GM18508 (cell line): ENCODE measurements around the gene FAM47E.
A peak's percentile ranks its signal among the peaks of the same experiment; 100 is the strongest.

ENCODE experiments used
- ATAC-seq: cut with Tn5 transposase; IDR thresholded peaks from one replicate; pipeline ENCODE4 v1.9.1; 2021; ENCODE audit warnings: moderate number of reproducible peaks; ENCODE audit not compliant: insufficient read depth, unreplicated experiment

Gene FAM47E, protein sequence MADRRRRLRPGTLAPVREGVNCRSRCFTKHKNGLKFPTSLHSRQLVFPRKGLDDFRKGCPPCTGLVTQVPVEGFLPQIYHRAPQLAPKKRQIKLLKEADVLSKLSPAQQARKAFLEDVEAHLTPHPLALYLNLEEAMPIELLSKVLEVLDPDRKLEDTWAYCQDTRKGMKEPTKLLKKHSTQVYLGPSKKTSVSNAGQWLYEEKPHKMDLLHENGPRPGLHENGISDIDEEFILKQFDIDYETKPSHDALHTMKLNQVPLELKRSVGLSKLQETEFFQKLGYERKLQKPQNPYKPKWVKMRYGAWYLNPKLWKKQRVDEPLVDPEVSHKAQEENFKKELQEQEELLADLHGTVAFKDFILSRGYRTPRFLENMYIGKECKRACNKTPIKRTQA

GRCh38 chr4:76251441-76252270 lies at the start of gene FAM47E:
FAM47E (plus strand) TSS chr4:76251721; CDS start chr4:76251747, 26 bp downstream.
- ATAC-seq = no peak

DNA sequence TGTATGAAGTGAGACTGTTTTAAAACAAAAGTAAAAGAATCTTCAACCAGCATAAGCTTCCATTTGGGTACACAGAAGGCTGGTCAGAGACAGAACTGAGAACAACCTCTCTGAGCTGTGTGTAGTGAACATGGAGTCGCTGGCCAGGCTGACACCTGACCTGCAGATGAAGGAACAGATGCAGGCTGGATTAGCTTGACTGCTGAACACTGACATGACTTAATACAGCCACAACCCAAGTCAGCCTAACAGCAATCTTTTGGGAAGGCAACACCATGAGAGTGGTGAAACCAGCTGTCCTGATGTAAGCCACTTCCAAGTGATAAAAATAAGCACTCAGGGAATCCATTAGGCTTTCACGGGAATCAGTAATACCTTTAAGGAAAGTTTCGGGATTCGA lies 48.0 kb upstream of the FAM47E start:
- no peak for ATAC-seq

GRCh38 chr4:76204936-76205335 lies 46.6 kb upstream of the FAM47E start:
- ATAC-seq = no peak

DNA sequence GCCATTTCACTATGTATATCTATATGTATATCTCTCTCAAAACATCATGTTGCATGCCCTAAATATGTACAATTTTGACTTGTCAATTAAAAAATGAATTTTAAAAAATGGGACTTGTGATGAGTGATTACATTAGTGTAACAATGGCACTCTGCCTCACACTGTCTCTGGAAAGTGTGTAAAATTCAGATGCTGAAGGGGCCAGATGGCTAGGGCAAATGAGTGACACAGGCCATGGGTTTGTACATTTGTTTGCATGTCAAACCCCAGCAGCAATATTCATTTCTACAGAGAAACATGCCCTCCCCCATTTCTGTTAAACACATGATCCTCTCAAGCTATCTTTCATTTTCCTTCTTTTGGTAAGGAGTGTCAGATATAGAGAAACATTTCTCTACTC lies 46.0 kb upstream of the FAM47E start:
- ATAC-seq = no peak

- ATAC-seq = no peak
Measured at GRCh38 chr4:76206222-76206942, 45.1 kb upstream of the FAM47E start.

GRCh38 chr4:76207549-76207948 lies 44.0 kb upstream of the FAM47E start:
- no peak for ATAC-seq

GRCh38 chr4:76208005-76208765 lies 43.3 kb upstream of the FAM47E start:
- no peak for ATAC-seq

- ATAC-seq = no peak
Measured at GRCh38 chr4:76209881-76210280, 41.6 kb upstream of the FAM47E start.

DNA sequence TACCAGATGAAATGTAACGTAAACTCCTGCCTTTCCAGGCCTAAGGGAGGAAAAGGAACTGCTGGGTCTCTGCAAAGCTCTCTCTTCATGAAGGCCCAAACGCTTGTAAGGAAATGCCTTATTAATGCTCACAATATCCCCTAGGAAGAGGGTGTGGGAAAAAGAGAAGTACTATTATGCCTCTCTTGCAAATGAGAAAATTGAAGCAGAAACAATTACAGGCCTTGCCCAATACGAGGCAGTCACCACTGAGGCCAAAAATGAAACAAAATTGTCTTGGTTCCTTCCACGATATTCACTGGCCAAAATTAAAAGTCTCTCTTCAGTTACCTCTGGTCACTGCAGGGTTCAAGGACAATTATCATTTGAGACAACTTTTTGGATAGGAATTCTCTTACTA lies 41.1 kb upstream of the FAM47E start:
- ATAC-seq = no peak

DNA sequence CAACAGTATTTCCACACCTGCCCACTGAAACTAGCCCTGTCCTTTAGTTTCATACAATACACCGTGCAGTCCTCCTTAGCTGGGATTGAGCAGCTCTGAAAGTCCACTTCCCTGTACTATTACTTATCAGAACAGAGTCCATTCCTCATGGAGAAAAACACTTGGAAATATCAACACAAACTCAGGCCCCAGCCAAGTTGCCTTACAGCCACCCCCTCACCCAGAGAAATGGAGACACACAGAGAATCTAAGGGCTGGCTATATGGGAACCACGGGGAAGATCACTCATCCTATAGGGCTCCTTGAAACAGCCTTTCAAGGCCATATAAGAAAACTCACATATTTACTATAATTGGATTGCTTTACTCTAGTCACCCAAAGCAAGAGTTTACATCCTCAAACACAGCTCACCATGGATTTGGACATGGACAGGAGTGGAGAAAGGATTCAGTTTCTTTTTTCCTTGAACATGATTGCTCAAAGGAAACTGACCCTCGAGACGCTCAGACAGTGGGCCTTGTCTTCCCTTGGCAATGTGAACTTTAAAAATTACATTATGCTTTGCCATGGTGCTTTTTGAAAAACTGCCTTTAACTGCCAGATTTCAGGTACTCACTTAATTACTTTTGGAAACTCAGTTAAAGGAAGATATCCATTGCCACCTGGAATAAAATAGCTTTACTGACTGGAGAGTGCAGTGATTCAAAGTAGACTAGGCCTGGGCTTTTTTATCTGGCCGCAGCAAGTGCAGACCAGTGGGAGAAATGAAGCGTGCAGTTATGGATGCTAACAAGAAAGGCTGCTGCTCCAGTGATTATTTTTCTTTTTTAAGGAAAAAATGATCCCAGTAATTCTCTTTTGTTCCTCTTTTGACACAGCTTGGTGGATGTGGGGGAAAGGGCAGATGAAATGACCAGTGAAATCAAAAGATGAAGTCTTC lies 39.5 kb upstream of the FAM47E start:
- no peak for ATAC-seq

DNA sequence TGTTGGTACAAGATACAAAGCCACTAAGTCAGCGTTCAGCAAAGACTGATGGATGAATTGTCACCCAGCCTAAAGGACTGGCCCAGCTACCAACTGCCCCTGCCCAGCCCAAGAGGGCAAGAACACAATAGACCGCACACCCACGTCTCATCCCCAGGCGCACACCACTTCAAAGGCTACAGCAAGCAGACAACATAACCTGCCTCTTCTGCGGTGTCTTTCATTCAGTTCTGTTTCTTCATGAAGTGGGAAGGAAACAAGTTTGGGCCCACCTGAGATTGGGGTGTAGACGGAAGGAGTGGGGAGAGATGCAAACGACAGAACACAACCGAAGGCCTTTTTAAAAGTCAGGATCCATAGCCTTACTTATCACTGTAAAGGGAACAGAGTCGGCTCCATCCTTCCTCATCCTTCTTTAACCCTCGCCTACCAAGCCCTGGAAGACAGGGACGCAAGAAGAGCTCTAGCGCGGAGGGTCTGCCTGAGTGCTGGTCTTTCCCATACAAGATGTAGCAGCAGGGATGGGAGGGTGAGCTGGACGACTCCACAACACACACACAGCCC lies 38.6 kb upstream of the FAM47E start:
- no peak for ATAC-seq

- peak; percentile 39 for ATAC-seq
Measured at GRCh38 chr4:76213415-76214176, 37.9 kb upstream of the FAM47E start, which contains the start of gene SCARB2. SCARB2 (minus strand) TSS chr4:76213824; CDS start chr4:76213543, 281 bp downstream.

- ATAC-seq = no peak
Measured at GRCh38 chr4:76214177-76214675, 37.3 kb upstream of the FAM47E start.

- ATAC-seq = no peak
Measured at GRCh38 chr4:76215077-76215476, 36.4 kb upstream of the FAM47E start.

GRCh38 chr4:76216524-76216923 lies 35.0 kb upstream of the FAM47E start:
- ATAC-seq = no peak

DNA sequence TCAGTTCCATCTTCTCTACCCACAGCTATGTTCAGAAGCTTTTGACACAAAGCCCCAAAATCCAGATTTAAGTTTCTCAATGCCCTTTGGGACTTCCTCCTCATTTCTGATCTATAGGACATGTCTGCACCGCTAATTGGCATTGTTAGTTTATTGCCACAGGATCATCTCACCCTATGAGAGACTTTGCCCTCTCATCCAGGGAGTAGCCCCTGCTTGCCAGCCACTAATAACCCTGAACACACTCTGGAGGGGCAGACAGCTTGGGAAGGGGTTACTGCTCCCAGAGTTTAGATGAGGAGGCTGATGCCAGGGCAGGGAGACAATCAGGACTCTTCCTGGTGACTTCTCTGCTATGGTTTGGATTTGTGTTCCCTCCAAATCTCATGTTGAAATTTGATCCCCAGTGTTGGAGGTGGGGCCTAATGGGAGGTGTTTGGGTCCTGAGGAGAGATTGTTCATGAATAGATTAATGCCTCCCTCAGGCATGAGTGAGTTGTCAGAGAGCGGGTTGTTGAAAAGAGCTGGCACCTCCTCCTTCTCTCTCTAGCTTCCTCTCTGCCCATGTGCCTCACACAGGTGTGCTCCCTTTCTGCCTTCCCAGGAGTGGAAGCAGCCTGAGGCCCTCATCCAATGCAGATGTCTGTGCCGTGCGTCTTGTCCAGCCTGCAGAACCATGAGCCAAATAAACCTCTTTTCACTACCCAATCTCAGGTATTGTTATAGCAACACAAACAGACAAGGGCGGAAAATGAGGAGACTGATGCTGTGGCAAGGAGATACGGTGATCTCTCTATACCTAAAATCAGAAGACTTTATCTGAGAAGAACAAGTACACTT lies 34.3 kb upstream of the FAM47E start:
- ATAC-seq = no peak
